Stimulated activated CD8-positive, alpha-beta memory T cell treated with anti-CD3 and anti-CD28 coated beads, Interleukin-4, amount 100 ng/mL, for 1 hour (primary cell): ENCODE data around the gene KBTBD12.

Experiments used
- DNase-seq, 2 donors: peaks; one replicate each; pipeline ENCODE4 v3.0.0-alpha.2; 2020; ENCODE audit warnings: low read depth in 2 of 2, low spot score in 1 of 2

Gene KBTBD12

GRCh38 chr3:128011140-128011539 lies 96.1 kb downstream of the KBTBD12 start:
- no peak for DNase-seq

GRCh38 chr3:128012050-128012449 lies 97.0 kb downstream of the KBTBD12 start:
- no peak for DNase-seq

GRCh38 chr3:128014548-128014947 lies 99.5 kb downstream of the KBTBD12 start:
- DNase-seq = no peak

GRCh38 chr3:128016502-128016901 lies 101.5 kb downstream of the KBTBD12 start:
- no peak for DNase-seq

DNA sequence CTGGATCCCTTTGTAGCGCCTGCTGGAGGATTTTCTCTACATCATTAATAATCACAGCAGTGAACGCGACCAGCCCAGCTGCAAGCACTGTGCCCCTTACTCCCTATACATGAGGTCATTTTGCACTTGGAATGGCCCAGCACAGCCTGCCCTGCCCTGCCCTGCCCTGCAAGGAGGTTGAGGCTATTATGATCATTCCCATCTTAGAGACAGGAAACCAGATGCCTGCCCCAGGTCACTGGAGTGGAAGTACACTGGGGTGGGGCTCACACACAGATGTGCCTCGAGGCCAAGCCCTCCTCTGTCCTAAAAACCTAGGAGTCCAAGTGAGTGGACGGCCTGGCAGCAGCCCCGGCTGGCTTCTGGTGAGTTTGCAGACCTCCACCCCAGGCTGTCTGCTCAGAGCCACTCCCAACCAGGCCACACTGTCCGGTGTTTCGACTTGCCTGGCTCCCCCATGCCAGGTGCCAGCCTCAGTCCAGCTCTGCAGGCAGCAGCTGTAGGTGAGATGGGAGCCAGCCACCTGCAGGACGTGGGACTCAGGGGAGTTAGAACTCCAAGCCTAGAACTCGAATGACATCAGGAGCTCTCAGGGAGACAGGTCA lies 106.8 kb downstream of the KBTBD12 start:
- DNase-seq = no peak

DNA sequence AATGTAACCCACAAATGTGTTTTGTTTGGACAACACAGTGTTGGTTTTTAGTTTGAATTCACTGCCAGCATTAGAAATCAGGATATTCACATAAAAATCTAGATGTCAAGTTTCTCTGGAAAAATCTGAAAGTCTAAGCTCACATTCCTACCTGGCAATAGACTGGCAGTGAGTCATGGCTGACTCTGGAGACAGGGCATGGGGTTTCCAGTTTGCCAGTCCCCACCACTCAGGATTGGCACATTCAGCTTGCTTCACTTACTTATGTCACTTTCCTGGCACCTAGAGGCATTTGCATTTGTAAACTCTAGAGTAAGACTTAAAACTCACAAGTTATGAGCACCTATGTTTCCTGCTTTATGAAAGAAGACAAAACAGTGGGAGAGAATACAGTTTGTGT lies 118.1 kb downstream of the KBTBD12 start:
- DNase-seq = no peak

GRCh38 chr3:128036119-128036518 lies 121.1 kb downstream of the KBTBD12 start:
- no peak for DNase-seq
